Urothelium cell line (cell line): ENCODE measurements around the gene IRF8.
"Not testable (repeated sequence)": the region's sequence is repeated elsewhere in the genome, so short reads cannot be mapped to it uniquely, and the experiment has no call there.

ENCODE experiments used
- DNase-seq: peaks from one replicate; pipeline ENCODE4 v3.0.0; 2011; ENCODE audit warnings: low spot score, mixed read lengths
- FAIRE-seq: peaks from 2 replicates; lab custom pipeline; 2011; peaks lifted over from hg19 to GRCh38; lab: Jason Lieb, UNC

Gene IRF8

DNA sequence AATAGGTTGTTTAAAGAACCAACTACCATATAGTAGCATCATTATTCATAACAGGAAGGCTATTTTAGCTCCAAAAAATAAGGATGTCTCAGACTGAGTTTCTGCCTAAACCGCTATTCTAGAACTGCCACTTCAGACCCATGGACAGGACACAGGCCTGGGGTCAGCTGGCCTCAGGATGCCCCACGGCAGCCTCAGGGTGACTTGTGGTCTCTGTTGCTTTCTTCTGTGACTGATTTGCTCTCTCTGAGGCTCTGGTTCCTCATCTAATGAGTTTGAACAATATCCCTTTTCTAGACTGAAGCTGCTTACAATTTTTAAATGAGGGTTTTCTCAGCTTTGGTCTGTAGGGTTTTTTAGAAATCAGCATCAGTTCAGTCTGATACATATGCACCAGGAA is 31.8 kb upstream of the IRF8 start:
- FAIRE-seq (no peak), DNase-seq (no peak)

DNA sequence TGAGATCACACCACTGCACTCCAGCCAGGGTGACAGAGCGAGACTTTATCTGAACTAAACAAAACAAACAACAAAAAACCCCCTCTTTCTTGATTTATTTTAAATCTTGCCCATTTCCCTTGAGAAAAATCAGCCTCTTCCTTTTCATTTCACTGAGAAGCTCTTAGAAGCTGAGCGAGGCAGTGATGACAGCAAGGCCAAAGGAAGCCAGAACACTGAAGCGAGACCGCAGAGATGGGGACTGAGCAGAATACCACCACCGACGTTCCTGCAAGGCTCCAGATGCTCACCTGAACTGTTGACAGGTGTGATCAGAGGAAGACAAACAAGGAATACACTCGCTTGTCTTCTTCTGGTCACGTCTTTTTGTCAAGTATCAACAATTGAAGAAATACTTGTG is 30.5 kb upstream of the IRF8 start:
- FAIRE-seq (no peak), DNase-seq (no peak)

DNA sequence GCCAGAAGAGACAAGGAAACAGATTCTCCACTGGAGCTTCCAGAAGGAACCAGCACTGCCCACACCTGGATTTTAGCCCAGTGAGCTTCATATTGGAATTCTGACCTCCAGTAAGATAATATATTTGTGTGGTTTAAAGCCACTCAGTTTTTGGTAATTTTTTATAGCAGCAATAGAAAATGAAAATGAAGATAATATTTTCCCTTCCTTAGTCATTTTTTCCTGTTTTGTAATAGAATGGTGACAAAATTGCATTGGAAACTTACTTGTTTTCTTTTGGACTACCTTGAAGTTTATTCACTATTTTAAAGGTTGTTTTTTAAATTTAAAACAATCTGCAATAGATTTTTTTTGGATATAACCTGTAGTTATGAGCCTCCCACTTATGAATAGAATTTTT is 29.8 kb upstream of the IRF8 start:
- FAIRE-seq, result no peak
- DNase-seq, result no peak

- DNase-seq (no peak), FAIRE-seq (no peak)
These were observed 29.0 kb upstream of the IRF8 start for GRCh38 chr16:85869785-85870558.

DNA sequence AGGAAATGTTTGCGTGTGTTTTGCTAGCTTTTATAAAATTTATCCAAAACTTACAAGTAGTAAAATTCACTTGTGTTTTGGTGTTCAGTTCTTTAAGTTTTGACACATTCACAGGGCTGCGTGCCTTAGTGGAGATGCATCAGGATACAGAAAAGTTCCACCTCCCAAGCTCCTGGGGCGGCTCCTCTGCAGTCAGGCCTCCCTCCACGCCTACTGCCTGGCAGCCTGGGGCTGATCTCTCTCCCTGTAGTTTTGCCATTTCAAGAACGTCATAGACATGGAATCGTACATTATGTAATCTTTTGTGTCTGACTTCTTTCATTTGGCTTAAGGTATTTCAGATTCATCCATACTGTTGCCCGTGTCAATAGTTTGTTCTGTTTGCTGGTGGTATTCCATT is 27.2 kb upstream of the IRF8 start:
- FAIRE-seq, result no peak

DNA sequence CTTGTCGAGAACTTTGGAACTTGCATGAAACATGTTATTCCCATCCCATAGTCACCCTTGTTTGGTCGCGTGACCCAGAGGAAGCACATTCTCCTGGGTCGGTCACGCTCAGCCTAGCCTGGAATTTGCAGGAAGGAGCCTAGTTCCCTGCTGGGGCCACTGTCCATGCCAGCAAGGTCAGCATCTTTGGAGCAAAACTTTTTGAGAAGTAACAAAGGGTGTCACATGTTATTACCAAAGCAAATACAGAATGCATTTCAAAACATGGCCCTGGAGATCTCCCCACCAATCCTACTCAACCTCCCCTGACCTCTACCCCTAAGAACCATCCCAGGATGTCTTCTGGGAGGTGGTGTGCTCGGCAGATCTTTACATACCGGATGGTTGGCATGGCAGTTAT is 26.2 kb upstream of the IRF8 start:
- FAIRE-seq (no peak), DNase-seq (no peak)

More for the DNA sequence above, 27.2 kb upstream of the IRF8 start:
- DNase-seq, result no peak

GRCh38 chr16:85873153-85873552 is 25.8 kb upstream of the IRF8 start:
- FAIRE-seq (no peak), DNase-seq (no peak)

GRCh38 chr16:85874031-85874430 is 24.9 kb upstream of the IRF8 start:
- not testable (repeated sequence) for DNase-seq, FAIRE-seq

DNA sequence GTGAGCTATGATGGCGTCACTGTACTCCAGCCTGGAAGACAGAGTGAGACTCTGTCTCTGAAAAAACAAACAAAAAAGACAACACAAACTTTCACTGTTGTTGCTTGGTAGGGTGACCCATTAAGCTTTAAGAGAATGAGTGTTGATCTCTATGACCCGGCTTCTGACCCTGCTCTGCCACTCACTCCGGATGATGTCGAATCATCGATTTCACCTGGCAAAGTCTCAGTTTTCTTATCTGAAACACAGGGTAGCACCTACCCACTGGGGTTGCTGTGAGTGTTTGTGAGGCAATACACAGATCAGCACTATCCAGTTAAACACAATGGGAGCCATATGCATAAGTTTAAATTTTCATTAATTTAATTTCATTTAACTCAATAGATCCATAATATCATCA is 20.6 kb upstream of the IRF8 start:
- FAIRE-seq (no peak), DNase-seq (no peak)

GRCh38 chr16:85878875-85879274 is 20.1 kb upstream of the IRF8 start:
- FAIRE-seq (no peak), DNase-seq (peak; percentile 68)

GRCh38 chr16:85879549-85879948 is 19.4 kb upstream of the IRF8 start:
- DNase-seq (no peak), FAIRE-seq (no peak)

DNA sequence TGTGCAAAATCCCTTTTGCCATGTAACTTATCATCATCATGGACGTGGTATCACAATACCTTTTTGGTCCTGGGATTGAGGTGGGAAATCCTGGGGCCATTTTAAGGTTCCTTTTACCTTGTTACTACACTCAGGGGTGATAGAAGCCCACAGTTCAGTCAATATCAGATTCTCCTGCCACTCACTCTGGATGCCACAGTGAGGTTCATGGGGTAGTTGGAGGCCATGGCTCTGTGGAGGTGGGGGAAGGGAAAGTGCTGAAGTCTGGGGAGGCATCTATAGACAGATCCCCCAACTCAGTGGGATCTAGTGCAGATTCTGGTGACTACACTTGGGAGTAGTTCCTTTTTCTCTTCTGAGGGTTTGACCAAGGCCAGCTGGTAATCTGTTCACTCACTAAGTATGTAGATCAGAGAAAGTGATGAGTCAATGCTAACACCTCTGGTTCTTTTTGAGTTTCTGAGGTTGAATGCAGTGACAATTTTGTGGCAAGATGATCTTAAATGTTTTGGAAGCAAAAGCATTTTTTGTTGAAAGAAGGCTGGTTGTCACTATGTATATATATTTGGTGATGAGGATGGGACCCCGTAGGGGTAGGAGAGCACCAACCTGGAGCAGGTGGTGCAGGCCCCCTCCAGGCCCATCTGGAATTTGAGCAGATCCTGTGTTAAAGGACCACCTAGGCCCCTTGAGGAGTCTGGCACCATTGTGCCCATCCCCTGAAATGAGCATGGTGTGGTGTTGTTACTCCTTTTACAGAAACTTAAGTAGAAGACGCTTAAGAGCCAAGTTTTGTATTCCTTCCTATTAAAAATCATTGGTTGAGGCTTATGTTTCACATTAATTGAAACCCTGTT is 18.8 kb upstream of the IRF8 start:
- no peak for DNase-seq
- no peak for FAIRE-seq

DNA sequence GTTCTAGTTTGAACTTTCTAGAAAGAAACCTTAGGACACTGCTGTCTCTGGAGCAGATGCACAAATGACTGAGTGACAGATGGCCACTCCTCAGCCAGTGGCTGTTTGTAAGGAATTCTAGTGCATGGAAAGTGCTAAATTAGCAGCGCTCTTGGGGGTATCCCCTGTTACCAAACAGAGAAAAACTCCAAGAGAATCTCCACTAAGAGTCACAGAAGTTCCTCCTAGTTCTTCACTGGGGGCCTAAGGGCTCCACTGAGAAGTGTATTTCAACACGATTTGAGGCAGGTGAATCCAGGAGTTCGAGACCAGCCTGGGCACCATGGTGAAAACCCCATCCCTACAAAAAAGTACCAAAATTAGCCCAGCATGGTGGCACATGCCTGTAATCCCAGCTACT is 18.1 kb upstream of the IRF8 start:
- FAIRE-seq (no peak), DNase-seq (no peak)

DNA sequence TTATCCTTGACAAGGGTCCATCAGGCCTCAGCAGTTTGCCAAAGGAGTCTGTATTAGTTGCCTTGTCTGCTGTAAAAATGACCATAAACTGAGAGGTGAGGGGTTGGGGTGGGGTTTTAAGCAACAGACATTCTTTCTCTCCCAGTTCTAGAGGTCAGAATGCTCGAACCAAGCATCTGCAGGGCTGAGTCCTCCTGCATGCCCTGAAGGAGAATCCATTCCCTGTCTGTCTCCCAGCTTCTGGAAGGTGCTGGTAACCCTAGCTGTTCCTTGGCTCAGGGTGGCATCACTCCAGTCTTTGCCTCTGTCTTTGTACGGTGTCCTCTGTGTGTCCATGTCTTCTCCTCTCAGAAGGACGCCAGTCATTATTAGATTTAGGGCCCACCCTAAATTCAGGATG is 17.5 kb upstream of the IRF8 start:
- no peak for FAIRE-seq
- DNase-seq, result no peak

GRCh38 chr16:85882181-85882810 is 16.7 kb upstream of the IRF8 start:
- no peak for DNase-seq
- no peak for FAIRE-seq

DNA sequence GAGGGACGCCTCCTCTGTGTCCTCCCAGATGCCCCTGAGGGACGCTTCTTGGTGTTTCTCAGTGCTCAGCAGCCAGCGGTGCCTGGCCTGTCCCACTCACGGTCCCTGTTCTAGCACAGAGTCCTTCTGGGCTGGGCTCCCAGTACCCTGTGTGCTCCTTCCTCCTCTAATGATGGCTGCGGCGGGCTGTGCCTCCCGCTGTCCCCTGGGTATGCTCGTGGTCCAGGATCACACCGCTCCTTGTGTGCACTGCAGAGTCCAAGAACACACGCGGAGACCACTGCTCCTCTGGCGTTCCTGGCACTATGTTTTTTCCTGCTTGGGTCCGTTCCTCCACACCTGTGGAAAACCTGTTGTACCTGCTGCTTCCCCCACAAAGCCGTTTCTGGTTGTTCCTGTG is 15.1 kb upstream of the IRF8 start:
- FAIRE-seq (no peak), DNase-seq (no peak)

DNA sequence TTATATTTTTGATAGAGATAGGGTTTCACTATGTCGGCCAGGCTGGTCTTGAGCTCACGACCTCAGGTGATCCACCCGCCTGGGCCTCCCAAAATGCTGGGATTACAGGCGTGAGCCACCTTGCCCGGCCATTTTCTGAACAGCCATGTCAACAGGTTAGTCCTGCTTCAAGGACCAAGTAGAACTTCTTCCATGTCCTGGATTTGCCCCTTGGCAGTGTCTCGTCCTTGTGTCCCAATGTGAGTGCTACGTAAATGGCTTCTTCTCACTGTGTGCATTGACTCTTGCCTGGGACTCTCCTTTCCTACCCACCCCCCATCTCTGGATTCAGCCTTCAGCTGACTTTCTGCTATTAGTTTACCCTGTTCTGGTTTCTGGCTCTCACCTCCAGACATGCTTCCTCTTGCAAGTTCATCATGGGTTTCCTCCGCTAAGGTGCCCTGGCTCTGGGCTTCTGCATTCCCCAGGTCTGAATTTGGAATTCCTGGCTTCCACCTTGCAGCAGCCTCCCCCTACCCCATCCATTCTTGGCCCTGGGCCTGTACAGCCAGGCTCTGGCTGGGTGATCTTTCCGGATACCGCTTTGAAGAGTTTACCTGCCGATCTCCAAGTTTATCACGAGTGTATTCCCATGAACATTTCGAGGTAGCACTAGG is 14.0 kb upstream of the IRF8 start:
- no peak for DNase-seq
- no peak for FAIRE-seq

GRCh38 chr16:85885537-85885936 is 13.4 kb upstream of the IRF8 start:
- no peak for FAIRE-seq
- DNase-seq, result no peak

DNA sequence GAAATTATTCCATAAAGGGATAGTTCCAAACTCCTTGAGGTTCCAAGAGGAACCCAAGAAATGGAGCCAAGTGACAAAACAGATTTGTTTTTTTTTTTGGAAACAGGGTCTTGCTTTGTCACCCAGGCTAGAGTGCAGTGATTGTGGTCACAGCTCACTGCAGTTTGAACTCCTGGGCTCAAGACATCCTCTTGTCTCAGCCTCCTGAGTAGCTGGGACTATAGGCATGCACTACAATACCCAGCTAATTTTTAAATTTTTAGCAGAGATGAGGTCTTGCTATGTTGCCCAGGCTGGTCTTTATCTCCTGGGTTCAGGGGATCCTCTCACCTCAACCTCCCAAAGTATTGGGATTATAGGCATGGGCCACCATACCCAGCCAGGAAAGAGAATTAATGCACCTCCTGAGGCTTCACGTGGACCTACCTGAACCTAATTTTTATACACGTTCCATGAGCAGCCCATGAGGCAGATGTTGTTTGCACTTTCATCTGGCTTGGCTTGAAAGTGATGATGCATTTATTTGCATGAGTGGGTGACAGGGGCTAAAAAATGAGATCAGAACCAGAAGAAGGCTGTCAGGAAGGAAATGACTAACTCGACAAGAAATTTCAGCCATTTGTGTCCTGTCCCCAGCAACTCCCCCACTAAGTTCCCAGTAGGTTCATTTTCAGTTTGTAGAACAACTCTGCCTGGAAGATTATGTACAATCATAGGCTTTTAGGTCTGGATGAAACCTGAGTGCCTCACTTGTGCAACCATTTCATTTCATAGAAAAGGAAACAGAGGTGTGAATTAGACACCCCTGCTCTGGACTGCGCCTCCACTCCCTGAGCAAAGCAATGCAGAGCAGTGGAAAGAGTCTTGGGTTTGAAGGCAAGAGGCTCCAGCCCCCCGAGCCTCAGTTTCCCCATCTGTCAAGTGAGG is 10.3 kb upstream of the IRF8 start:
- DNase-seq, result peak; percentile 62
- FAIRE-seq, result no peak
